ENCODE data around the gene CLDN22. TPM values are rescaled to one million over a fixed set of nuclear protein-coding genes. Genes with fewer than 3 reads are reported as not detected.
A peak's percentile ranks its signal among the peaks of the same experiment; 100 is the strongest.

CLDN22 gene
- total and polyA plus RNA-seq, 10 of the 15 experiments (the other 5 are each of a cell fraction or from before 2014, with no cell fraction given) = not detected

GRCh38 chr4:183288955-183289354 is 31.1 kb downstream of the CLDN22 start:
- no peak overlapping the region for H3K27ac ChIP-seq (ENCODE audit: control insufficient read depth, insufficient read depth)
- no peaks in the 10 kb centered on the region for H3K4me1 ChIP-seq (ENCODE audit: control insufficient read depth, insufficient read depth, low read length)
- ChIA-PET POLR2A (no interaction called here), CTCF (interaction anchor here (0.6 kb wide), 1 partner anchor 112 kb away, joined by 3 read pairs; no protein-coding TSS in a partner anchor), RAD21 (ENCODE audit: unreplicated experiment) (no interaction called here), SMC1A (ENCODE audit: uncharacterized antibody, unreplicated experiment) (interaction anchor here (1.0 kb wide), 1 partner anchor 39 kb away, joined by 3 read pairs; no protein-coding TSS in a partner anchor)
- no peak for DNase-seq (ENCODE audit: low read depth, low spot score)
- no peak for TF ChIP-seq NFIC (IDR thresholded peaks at IDR 0.05; ENCODE audit: low read depth, low read length)
- no peak for TF ChIP-seq ELK1 (IDR thresholded peaks at IDR 0.05; ENCODE audit: low read depth, low read length)
- peak in 1 of 3 experiments; percentile 9; a peak in 1 of 6 replicates for TF ChIP-seq CTCF (IDR thresholded peaks at IDR 0.05 in 2 of 3, conservative IDR thresholded peaks at IDR 0.05 in 1 of 3; ENCODE audit: control insufficient read depth in 2 of 3, extremely low read depth in 1 of 3, insufficient read depth in 1 of 3, low read depth in 3 of 3, low read length in 3 of 3)
- no peak for TF ChIP-seq ATF2 (IDR thresholded peaks at IDR 0.05; ENCODE audit: low read length)
- no peak for TF ChIP-seq RB1 (IDR thresholded peaks at IDR 0.05; ENCODE audit: borderline replicate concordance)
- TF ChIP-seq RAD51 (IDR thresholded peaks at IDR 0.05) = no peak
- TF ChIP-seq STAT3 (IDR thresholded peaks at IDR 0.05; ENCODE audit: low read depth, low read length) = no peak
- no peaks in the 10 kb centered on the region for H3K9me3 ChIP-seq (replicated peaks; ENCODE audit: control insufficient read depth, insufficient read depth, low read length)
- in situ Hi-C loops (cut with MboI) (no loop called here), intact Hi-C loops (cut with micrococcal nuclease; ENCODE audit: unreplicated experiment) (loop anchor here (10.0 kb wide), 1 partner anchor 216 kb away; the partner anchor contains the start of gene ING2)
- H2AFZ ChIP-seq (ENCODE audit: control insufficient read depth, low read depth, low read length) = no peak overlapping the region
- H3K27me3 ChIP-seq (replicated peaks in 1 of 2; ENCODE audit: control insufficient read depth in 2 of 2, insufficient read depth in 2 of 2, low read length in 1 of 2) = no peaks in the 10 kb centered on the region
- peak; percentile 26; the same call in 2 of the 3 replicates for ATAC-seq
- no peaks in the 10 kb centered on the region for H3K36me3 ChIP-seq (ENCODE audit: control insufficient read depth in 2 of 2, insufficient read depth in 2 of 2, low read length in 1 of 2)
- no peak for FAIRE-seq
- H3K4me2 ChIP-seq (ENCODE audit: control insufficient read depth, insufficient read depth) = no peak overlapping the region
- H3K4me3 ChIP-seq = no peak overlapping the region
- WGBS (ENCODE audit: insufficient coverage, insufficient replicate concordance, low lambda C conversion rate, missing lambda C conversion rate) = 45% methylated on average over 2 of the region's 2 CpGs
- no peaks in the 10 kb centered on the region for H4K20me1 ChIP-seq (ENCODE audit: control insufficient read depth, insufficient read depth)
- H3K79me2 ChIP-seq (ENCODE audit: control insufficient read depth, insufficient read depth, low read length) = no peaks in the 10 kb centered on the region
- BruUV-seq (replicated peaks) = no TSS peak
- H3K9ac ChIP-seq (ENCODE audit: control insufficient read depth, insufficient read depth, low read length) = no peak overlapping the region

Data from GM12878 (cell line).